Suprapubic skin (tissue), 4 donors: Measurements from ENCODE around the gene GPC1. TPM values are rescaled to one million over a fixed set of nuclear protein-coding genes. Genes with fewer than 3 reads are reported as not detected.

Experiments
- DNase-seq, 2 donors: peaks; one replicate each; pipeline ENCODE4 v3.0.0-alpha.2; 2019; ENCODE audit warnings: low spot score in 2 of 2
- H3K27ac ChIP-seq: fragments of 200-600 bp; sonication (generic); one replicate; pipeline ENCODE4 v1.5.1; 2019
- H3K27me3 ChIP-seq: fragments of 200-600 bp; sonication (generic); one replicate; pipeline ENCODE4 v1.5.1; 2019
- H3K36me3 ChIP-seq: fragments of 200-600 bp; sonication (generic); one replicate; pipeline ENCODE4 v1.5.1; 2019
- H3K4me1 ChIP-seq: fragments of 200-600 bp; sonication (generic); one replicate; pipeline ENCODE4 v1.5.1; 2019
- H3K4me3 ChIP-seq: fragments of 200-600 bp; sonication (generic); one replicate; pipeline ENCODE4 v1.5.1; 2019; ENCODE audit warnings: mild to moderate bottlenecking
- H3K9me3 ChIP-seq: fragments of 200-600 bp; sonication (generic); one replicate; pipeline ENCODE4 v1.5.1; 2019
- CTCF ChIP-seq, 2 donors: fragments of 200-600 bp in 1 of 2; fragments of 450-650 bp in 1 of 2; sonication (generic) in 1 of 2; IDR thresholded peaks; one replicate each; pipeline ENCODE4 v1.5.1; 2016 to 2019; ENCODE audit warnings: antibody characterized with exemption in 2 of 2, mild to moderate bottlenecking in 1 of 2, moderate library complexity in 1 of 2
- EP300 ChIP-seq: sonication (generic); formaldehyde crosslinking; IDR thresholded peaks from one replicate; pipeline ENCODE4 v1.6.1; 2017; ENCODE audit warnings: antibody characterized with exemption
- POLR2A ChIP-seq, 2 donors: fragments of 450-650 bp; IDR thresholded peaks; one replicate each; pipeline ENCODE4 v1.6.1; 2017; ENCODE audit warnings: antibody characterized with exemption in 2 of 2, mild to moderate bottlenecking in 2 of 2, moderate library complexity in 2 of 2
- POLR2AphosphoS5 ChIP-seq, 3 donors: sonication (generic); formaldehyde crosslinking; IDR thresholded peaks; one replicate each; pipeline ENCODE4 v1.6.1; 2017; ENCODE audit warnings: antibody characterized with exemption in 3 of 3
- WGBS: methylation state at CpG from one replicate; pipeline ENCODE4 v1.1.5; 2018; 5-methylcytosine and 5-hydroxymethylcytosine counted together
- total RNA-seq, 4 donors: library from RNA; depleted of rRNA; stranded (reverse); fragments of >200 nt; gene quantifications; one replicate each; pipeline ENCODE4 v1.1.0, GENCODE V29; 2016

GPC1 gene
- total RNA-seq, 4 donors from 2014 or later = 130 to 164 (median 145) TPM

DNA sequence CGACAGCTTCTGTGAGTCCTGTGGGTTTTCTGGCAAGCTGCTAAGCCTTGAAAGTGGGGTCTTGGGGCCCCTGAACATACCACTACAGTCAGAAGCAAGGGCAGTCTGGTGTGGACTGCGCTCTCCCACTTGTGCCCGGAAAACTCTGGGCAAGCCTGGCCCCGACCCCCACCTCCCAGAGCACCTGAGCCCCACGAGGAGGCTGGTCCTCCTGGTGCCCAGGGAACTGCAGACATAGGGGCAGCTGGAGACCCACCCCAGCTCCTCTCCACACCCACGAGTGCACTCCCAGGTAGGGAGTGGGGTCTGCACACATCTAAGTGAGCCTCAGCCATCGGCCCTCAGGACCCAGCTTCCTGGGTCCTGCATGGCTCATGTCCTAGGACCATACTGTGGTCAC lies 16.2 kb upstream of the GPC1 start:
- DNase-seq = peak; percentile 19 to 48
- no peak overlapping the region for H3K4me3 ChIP-seq
- H3K36me3 ChIP-seq = no peaks in the 10 kb centered on the region
- TF ChIP-seq POLR2AphosphoS5 (IDR thresholded peaks at IDR 0.05) (no peak), CTCF (IDR thresholded peaks at IDR 0.05) (no peak), EP300 (no peak), POLR2A (IDR thresholded peaks at IDR 0.05) (no peak)
- no peaks in the 10 kb centered on the region for H3K4me1 ChIP-seq
- H3K27ac ChIP-seq = no peak overlapping the region
- WGBS = 75% methylated on average over 2 of the region's 7 CpGs
- no peaks in the 10 kb centered on the region for H3K27me3 ChIP-seq
- no peaks in the 10 kb centered on the region for H3K9me3 ChIP-seq

DNA sequence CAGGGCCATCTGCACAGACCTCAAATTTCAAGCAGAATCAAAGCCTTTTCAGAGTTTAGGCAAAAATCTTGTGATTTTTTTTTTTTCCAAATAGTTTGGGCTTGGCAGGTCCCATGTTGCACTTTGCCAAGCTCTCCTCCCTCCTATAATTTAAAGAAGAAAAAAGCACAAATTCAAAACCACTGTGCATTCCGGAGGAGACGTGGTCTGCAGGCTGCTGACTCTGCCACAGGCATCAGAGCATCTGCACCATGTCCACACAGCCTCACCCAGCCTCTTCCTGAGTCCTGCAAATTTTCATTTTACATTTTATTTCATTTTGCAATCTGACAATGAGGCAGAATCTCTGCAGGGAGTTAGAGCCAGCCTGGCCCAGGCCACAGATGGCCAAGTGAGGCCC lies 15.7 kb upstream of the GPC1 start:
- peak in 1 of 2 donors; percentile 13 for DNase-seq
- H3K27ac ChIP-seq = no peak overlapping the region
- no peaks in the 10 kb centered on the region for H3K36me3 ChIP-seq
- H3K4me1 ChIP-seq = no peaks in the 10 kb centered on the region
- H3K9me3 ChIP-seq = no peaks in the 10 kb centered on the region
- WGBS = 58% methylated on average over 2 of the region's 2 CpGs
- no peak overlapping the region for H3K4me3 ChIP-seq
- H3K27me3 ChIP-seq = no peaks in the 10 kb centered on the region
- TF ChIP-seq POLR2AphosphoS5 (IDR thresholded peaks at IDR 0.05) (no peak), POLR2A (IDR thresholded peaks at IDR 0.05) (no peak), EP300 (no peak), CTCF (IDR thresholded peaks at IDR 0.05) (no peak)

- Histone ChIP-seq H3K27me3 (no peaks in the 10 kb centered on the region), H3K4me1 (no peaks in the 10 kb centered on the region), H3K36me3 (no peaks in the 10 kb centered on the region), H3K4me3 (no peak overlapping the region), H3K9me3 (no peaks in the 10 kb centered on the region), H3K27ac (no peak overlapping the region)
- peak; percentile 51 to 65 for DNase-seq
- WGBS = 96% methylated on average over 15 of the region's 18 CpGs
- no peak for TF ChIP-seq POLR2A (IDR thresholded peaks at IDR 0.05)
Measured at GRCh38 chr2:240420206-240421104, 15.0 kb upstream of the GPC1 start.

- Histone ChIP-seq H3K4me1 (no peaks in the 10 kb centered on the region), H3K27ac (no peak overlapping the region), H3K4me3 (no peak overlapping the region), H3K27me3 (no peaks in the 10 kb centered on the region), H3K9me3 (no peaks in the 10 kb centered on the region), H3K36me3 (no peaks in the 10 kb centered on the region)
- TF ChIP-seq CTCF (IDR thresholded peaks at IDR 0.05) = no peak
- TF ChIP-seq EP300 = no peak
- TF ChIP-seq POLR2A (IDR thresholded peaks at IDR 0.05) = no peak
- TF ChIP-seq POLR2AphosphoS5 (IDR thresholded peaks at IDR 0.05) = no peak
- peak; percentile 37 to 53 for DNase-seq
- no CpG with 5 or more reads among the region's 3 CpGs for WGBS
Measured at GRCh38 chr2:240421381-240421780, 14.1 kb upstream of the GPC1 start.

- H3K4me1 ChIP-seq = no peaks in the 10 kb centered on the region
- no peak for TF ChIP-seq POLR2A (IDR thresholded peaks at IDR 0.05)
- TF ChIP-seq POLR2AphosphoS5 (IDR thresholded peaks at IDR 0.05) = no peak
- no peak for TF ChIP-seq CTCF (IDR thresholded peaks at IDR 0.05)
- TF ChIP-seq EP300 = no peak
- DNase-seq = no peak
Measured at GRCh38 chr2:240422658-240423329, 12.7 kb upstream of the GPC1 start.

More at GRCh38 chr2:240422658-240423329, 12.7 kb upstream of the GPC1 start:
- Histone ChIP-seq H3K9me3 (no peaks in the 10 kb centered on the region), H3K4me3 (no peak overlapping the region), H3K27ac (no peak overlapping the region), H3K27me3 (no peaks in the 10 kb centered on the region), H3K36me3 (no peaks in the 10 kb centered on the region)
- 83% methylated on average over 6 of the region's 6 CpGs for WGBS
